WI38 (cell line): ENCODE measurements around the gene CCSER2.
"Not testable (repeated sequence)": the region's sequence is repeated elsewhere in the genome, so short reads cannot be mapped to it uniquely, and the experiment has no call there.

Source experiments
- H3K4me3 ChIP-seq: 2 replicates; pipeline ENCODE4 v1.5.1; 2011; ENCODE audit warnings: low read depth, mild to moderate bottlenecking, control low read depth, low read length
- CTCF ChIP-seq: IDR thresholded peaks from 2 replicates; pipeline ENCODE4 v1.5.1; 2012; ENCODE audit warnings: low read depth, mild to moderate bottlenecking, control low read depth, low read length

CCSER2 gene

DNA sequence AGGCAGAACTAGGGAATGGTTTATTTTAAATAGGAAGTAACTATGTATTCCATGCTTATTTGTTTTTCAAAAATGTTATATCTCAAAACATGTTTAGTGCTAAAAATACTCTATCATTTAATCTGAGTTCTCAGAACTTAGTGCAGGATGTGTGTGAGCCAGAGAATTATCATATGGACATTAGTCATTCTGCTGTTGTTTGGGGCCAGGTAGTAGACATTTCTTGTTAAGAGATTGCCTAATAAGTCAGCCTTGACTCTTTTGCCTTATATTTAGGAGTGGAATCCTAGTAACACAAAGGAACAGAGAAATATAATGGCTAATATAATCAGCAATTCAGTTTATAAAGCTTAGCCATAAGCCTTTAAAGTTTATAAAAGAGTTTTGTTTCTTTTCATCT is 149.8 kb downstream of the CCSER2 start:
- TF ChIP-seq CTCF = no peak
- no peak overlapping the region for H3K4me3 ChIP-seq

GRCh38 chr10:84478679-84479078 is 150.3 kb downstream of the CCSER2 start:
- no peak overlapping the region for H3K4me3 ChIP-seq
- TF ChIP-seq CTCF = no peak

DNA sequence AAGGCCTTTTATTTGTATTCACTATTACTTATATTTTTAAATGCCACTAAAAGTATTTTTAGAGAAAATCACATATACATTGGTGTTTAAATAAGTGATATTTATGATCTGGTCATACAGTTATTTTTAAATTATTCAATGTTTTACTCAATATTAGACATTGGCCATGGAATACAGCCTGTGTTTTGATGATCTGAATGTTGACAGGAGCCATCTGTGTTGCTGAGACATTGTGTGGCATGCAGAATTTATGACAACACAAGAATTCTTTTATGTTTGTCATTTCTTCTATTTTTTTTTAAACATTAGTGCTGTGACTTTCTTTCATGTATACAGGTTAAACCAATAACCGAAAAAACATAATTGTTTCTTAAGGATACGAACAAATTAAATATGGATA is 156.2 kb downstream of the CCSER2 start:
- no peak overlapping the region for H3K4me3 ChIP-seq
- no peak for TF ChIP-seq CTCF

DNA sequence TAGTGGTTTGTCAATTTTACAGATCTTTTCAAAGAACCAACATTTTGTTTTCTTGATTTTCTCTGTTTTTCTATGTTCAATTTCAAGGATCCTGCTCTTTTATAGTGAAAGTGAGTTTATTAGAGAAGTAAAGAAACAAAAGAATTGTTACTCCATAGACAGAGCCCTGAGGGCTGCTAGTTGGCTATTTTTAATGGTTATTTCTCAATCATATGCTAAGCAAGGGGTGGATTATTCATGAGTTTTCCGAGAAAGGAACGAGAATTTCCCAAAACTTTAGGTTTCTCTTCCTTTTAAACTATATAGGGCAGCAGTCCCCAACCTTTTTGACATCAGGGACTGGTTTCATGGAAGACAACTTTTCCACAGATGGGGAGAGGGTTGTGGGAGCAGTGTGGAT is 165.0 kb downstream of the CCSER2 start:
- H3K4me3 ChIP-seq = no peak overlapping the region
- no peak for TF ChIP-seq CTCF

DNA sequence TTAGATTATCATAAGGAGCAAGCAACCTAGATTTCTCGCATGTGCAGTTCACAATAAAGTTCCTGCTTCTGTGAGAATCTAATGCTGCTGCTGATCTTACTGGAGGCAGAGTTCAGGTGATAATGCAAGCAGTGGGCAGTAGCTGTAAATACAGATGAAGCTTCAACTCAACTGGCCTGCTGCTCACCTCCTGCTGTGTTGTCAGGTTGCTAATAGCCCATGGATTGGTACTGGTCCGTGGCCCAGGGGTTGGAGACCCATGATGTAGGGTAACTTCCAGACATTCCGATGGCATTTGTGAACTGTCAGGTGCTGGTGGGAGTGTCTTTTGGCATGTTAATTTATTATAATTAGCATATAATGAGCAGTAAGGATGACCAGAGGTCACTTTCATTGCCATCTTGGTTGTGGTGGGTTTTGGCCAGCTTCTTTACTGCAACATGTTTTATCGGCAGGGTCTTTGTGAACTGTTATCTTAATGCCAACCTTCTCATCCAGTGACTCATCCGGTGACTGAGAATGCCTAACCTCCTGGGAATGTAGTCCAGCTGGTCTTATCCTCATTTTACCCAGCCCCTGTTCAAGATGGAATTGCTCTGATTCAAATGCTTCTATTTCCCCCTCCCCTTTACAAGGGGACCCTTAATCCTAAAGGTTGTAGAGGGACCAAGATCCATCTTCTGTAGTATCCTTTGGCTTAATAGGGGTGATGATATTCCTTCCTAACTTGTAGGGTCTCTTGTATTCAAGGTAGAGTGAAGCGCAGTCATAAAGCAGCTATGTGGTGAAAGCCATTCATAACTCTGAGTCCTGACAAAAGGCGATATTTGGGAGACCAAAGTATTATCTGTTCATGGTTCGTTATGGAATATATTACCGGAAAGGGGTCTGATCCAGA is 165.8 kb downstream of the CCSER2 start:
- no peak overlapping the region for H3K4me3 ChIP-seq
- TF ChIP-seq CTCF = no peak

DNA sequence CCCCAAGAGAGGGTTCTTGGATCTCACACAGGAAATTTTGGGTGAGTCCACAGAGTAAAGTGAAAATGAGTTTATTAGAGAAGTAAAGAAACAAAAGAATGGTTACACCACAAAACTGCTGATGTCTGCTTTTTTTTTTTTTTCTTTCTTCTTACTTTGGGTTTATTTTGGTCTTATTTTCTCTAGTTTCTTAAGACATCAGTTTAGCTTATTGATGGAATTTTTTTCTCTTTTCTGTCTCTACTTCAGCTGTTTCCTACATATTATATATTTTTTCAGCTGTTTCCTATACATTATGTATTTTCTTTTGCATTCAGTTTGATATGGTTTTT is 166.4 kb downstream of the CCSER2 start:
- H3K4me3 ChIP-seq = no peak overlapping the region
- TF ChIP-seq CTCF = no peak

DNA sequence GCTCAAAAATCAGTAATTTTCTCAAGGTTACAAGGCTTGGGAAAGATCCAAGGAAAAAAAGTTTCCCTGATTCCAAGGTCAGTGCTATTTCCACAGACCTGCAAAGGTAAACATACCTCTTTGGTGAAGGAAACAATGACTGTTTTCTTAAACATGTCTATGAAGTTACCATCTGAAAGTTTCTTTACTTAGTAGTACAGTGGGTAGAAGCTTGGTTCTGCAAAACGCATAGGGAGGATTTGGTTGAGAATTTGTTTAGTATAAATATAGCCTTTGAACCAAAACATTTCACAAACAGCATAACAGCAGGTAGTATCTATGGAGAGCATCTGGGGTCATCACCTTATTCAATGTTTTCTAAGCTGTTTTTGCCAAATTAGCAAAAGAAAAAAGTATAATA is 169.6 kb downstream of the CCSER2 start:
- no peak for TF ChIP-seq CTCF
- H3K4me3 ChIP-seq = no peak overlapping the region

GRCh38 chr10:84499039-84499438 is 170.7 kb downstream of the CCSER2 start:
- not testable (repeated sequence) for H3K4me3 ChIP-seq
